ENCODE results near the gene BCL11A. TPM values are rescaled to one million over a fixed set of nuclear protein-coding genes. Genes with fewer than 3 reads are reported as not detected.

BCL11A gene
- polyA plus RNA-seq, 2 of the 4 experiments (the other 2 are of a cell fraction) = 0.12 to 0.13 TPM

GRCh38 chr2:60502144-60502543, 51.3 kb downstream of the BCL11A start:
- CTCF ChIA-PET = interaction anchor here (0.8 kb wide), 1 partner anchor 39 kb away, joined by 3 read pairs; no protein-coding TSS in a partner anchor
- H3K9me3 ChIP-seq = no peaks in the 10 kb centered on the region
- WGBS (ENCODE audit: missing lambda C conversion rate) = 13% methylated on average over 4 of the region's 4 CpGs
- ATAC-seq (no peak), DNase-seq (ENCODE audit: low read depth in 1 of 2, low spot score in 1 of 2) (no peak), FAIRE-seq (no peak)
- POLR2A ChIA-PET = no interaction called here
- no peak overlapping the region for H3K4me2 ChIP-seq
- TF ChIP-seq EP300 (IDR thresholded peaks at IDR 0.05) (no peak), HOXB13 (CRISPR knock-in tag; IDR thresholded peaks at IDR 0.05; ENCODE audit: low read depth) (no peak), CBX8 (IDR thresholded peaks at IDR 0.05) (no peak), TP53 (CRISPR knock-in tag; IDR thresholded peaks at IDR 0.05) (no peak)
- H3K27ac ChIP-seq = no peak overlapping the region
- H3K4me1 ChIP-seq = no peaks in the 10 kb centered on the region
- no peak overlapping the region for H3K4me3 ChIP-seq

DNA sequence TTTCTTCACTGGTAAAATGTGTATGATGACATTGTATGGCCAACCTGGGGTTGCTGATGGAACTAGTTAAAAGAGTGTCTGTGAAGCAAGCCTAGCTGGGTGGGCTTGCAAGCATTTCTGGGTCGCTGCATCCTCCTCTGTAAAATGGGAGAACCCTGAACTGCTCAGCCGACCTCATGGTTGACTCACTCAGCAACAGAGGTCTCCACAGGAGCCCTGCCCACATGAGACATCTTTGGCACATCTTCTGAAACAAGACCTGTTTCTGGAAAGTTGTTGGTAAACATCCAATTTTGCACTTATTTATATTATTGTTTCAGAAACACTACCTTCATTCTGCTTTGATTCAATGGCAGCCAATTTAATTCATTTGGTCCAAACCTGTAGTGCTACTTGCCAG, 52.6 kb downstream of the BCL11A start:
- ChIA-PET POLR2A (no interaction called here), CTCF (no interaction called here)
- no peaks in the 10 kb centered on the region for H3K4me1 ChIP-seq
- no peak for ATAC-seq
- WGBS (ENCODE audit: missing lambda C conversion rate) = 0% methylated on average over 2 of the region's 2 CpGs
- no peak for DNase-seq (ENCODE audit: low read depth in 1 of 2, low spot score in 1 of 2)
- TF ChIP-seq JUN (IDR thresholded peaks at IDR 0.05) = no peak
- H3K4me2 ChIP-seq = no peak overlapping the region
- no peak for FAIRE-seq
- no peak overlapping the region for H3K27ac ChIP-seq
- H3K9me3 ChIP-seq = no peaks in the 10 kb centered on the region
- H3K4me3 ChIP-seq = no peak overlapping the region

DNA sequence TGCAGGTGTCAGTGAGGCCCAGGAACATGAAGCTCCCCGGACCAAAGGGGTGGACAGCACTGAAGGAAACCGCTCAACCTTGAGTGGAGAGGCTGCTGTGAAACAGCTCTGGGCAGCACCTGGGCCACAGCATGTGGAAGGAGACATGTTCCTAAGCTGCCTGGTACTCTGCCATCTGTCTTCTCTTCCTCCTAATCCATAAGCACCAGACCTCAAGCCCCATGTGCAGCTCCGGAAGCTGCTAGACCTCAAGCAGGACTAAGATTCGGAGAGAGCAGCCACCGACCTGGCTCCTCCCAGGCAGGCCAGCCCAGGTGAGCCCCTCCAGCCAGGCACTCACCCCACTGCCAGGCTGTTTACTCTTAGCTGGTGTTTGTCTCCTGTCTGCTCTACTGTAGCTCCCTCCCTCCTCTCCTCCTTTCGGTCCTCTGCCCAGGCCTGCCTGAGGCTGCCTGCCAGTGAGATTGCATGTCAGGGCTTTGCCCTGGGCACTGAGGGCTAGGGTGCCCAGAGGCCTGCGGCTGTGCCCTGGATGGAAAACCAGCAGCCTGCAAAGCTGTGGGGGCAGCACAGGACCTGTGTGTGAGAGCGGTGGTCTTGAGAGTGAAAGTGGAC, 53.7 kb downstream of the BCL11A start:
- WGBS (ENCODE audit: missing lambda C conversion rate) = 37% methylated on average over 8 of the region's 8 CpGs
- POLR2A ChIA-PET = no interaction called here
- DNase-seq (ENCODE audit: low read depth in 1 of 2, low spot score in 1 of 2) (no peak), FAIRE-seq (no peak), ATAC-seq (no peak)
- Histone ChIP-seq H3K27ac (no peak overlapping the region), H3K4me3 (no peak overlapping the region), H3K9me3 (no peaks in the 10 kb centered on the region), H3K4me2 (no peak overlapping the region), H3K4me1 (no peaks in the 10 kb centered on the region)
- CTCF ChIA-PET = interaction anchor here (1.0 to 1.2 kb wide), 2 partner anchors 50 to 175 kb away, joined by 3 read pairs; no protein-coding TSS in a partner anchor
- TF ChIP-seq CEBPB (IDR thresholded peaks at IDR 0.05) = no peak
- no peak for TF ChIP-seq ESRRA (IDR thresholded peaks at IDR 0.05; ENCODE audit: borderline replicate concordance, low read length)
- no peak for TF ChIP-seq CBX2 (IDR thresholded peaks at IDR 0.05; ENCODE audit: borderline replicate concordance, low read depth)
- no peak for TF ChIP-seq TFCP2L1 (CRISPR knock-in tag; IDR thresholded peaks at IDR 0.05)
- TF ChIP-seq NPAS2 (CRISPR knock-in tag; IDR thresholded peaks at IDR 0.05; ENCODE audit: borderline replicate concordance) = no peak
- no peak for TF ChIP-seq PBX3 (IDR thresholded peaks at IDR 0.05)
- TF ChIP-seq RFX5 (IDR thresholded peaks at IDR 0.05) = no peak
- no peak for TF ChIP-seq EP300 (IDR thresholded peaks at IDR 0.05)
- TF ChIP-seq EHMT2 (IDR thresholded peaks at IDR 0.05; ENCODE audit: low read depth) = no peak
- TF ChIP-seq RAD21 (conservative IDR thresholded peaks at IDR 0.05 in 1 of 2, IDR thresholded peaks at IDR 0.05 in 1 of 2) = no peak

- no peak for DNase-seq (ENCODE audit: low read depth in 1 of 2, low spot score in 1 of 2)
- TF ChIP-seq RCOR1 (IDR thresholded peaks at IDR 0.05; ENCODE audit: low read depth, low read length) (no peak), RAD21 (conservative IDR thresholded peaks at IDR 0.05 in 1 of 2, IDR thresholded peaks at IDR 0.05 in 1 of 2) (no peak), HOXB5 (CRISPR knock-in tag; IDR thresholded peaks at IDR 0.05) (no peak), MYC (IDR thresholded peaks at IDR 0.05; ENCODE audit: borderline replicate concordance, low read length) (no peak), ZNF302 (CRISPR knock-in tag; IDR thresholded peaks at IDR 0.05) (no peak), NPAS2 (CRISPR knock-in tag; IDR thresholded peaks at IDR 0.05; ENCODE audit: borderline replicate concordance) (no peak), NR3C1 (IDR thresholded peaks at IDR 0.05) (no peak), FOXS1 (CRISPR knock-in tag; IDR thresholded peaks at IDR 0.05) (no peak), HES2 (IDR thresholded peaks at IDR 0.05) (no peak), HDAC2 (IDR thresholded peaks at IDR 0.05) (no peak)
- H3K4me3 ChIP-seq = no peak overlapping the region
- H3K9me3 ChIP-seq = no peaks in the 10 kb centered on the region
- no peak overlapping the region for H3K4me2 ChIP-seq
- ATAC-seq = no peak
- 19% methylated on average over 7 of the region's 8 CpGs for WGBS (ENCODE audit: missing lambda C conversion rate)
- H3K27ac ChIP-seq = no peak overlapping the region
- H3K4me1 ChIP-seq = no peaks in the 10 kb centered on the region
- FAIRE-seq = no peak
- ChIA-PET POLR2A (no interaction called here), CTCF (interaction anchor here (0.6 to 1.2 kb wide), 2 partner anchors 102 to 176 kb away, joined by 3 to 4 read pairs; no protein-coding TSS in a partner anchor)
These were observed 54.5 kb downstream of the BCL11A start for GRCh38 chr2:60498816-60499429.
